GM19023 (cell line): ENCODE results near the gene CLIP2.
"Not testable (repeated sequence)": the region's sequence is repeated elsewhere in the genome, so short reads cannot be mapped to it uniquely, and the experiment has no call there.

Source experiments
- ATAC-seq: cut with Tn5 transposase; IDR thresholded peaks from one replicate; pipeline ENCODE4 v1.9.1; 2021; ENCODE audit warnings: mild to moderate bottlenecking, moderate library complexity; ENCODE audit not compliant: unreplicated experiment

The CLIP2 gene

GRCh38 chr7:74401137-74401859 is 112.1 kb downstream of the CLIP2 start:
- ATAC-seq, result no peak

- not testable (repeated sequence) for ATAC-seq
Observed at GRCh38 chr7:74402668-74403067, 113.5 kb downstream of the CLIP2 start.

- ATAC-seq, result no peak
Observed at GRCh38 chr7:74403521-74404387, 114.5 kb downstream of the CLIP2 start.

GRCh38 chr7:74404388-74404700 is 115.1 kb downstream of the CLIP2 start:
- no peak for ATAC-seq

DNA sequence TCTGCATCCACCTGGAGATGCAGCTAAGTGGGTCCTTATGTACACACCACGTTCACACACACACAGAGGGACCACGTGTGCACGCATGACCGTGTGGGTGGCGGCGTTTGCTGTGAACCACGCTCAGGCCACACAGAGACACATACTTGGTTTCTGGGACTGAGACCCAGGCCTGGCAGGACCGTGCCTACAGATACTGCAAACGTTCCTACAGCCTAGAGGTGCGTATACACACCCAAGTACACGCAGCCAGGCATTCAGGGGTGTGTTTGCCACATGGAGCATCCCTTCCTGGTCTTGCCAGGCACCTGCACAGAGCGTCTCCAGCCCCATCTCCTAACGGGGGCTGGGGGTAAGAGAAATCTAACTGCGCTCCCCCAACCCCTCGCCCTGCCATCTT is 115.5 kb downstream of the CLIP2 start:
- ATAC-seq, result no peak

GRCh38 chr7:74405191-74405898 is 116.1 kb downstream of the CLIP2 start:
- ATAC-seq, result no peak

- no peak for ATAC-seq
Observed at GRCh38 chr7:74405899-74406512, 116.8 kb downstream of the CLIP2 start.

GRCh38 chr7:74407958-74408357 is 118.8 kb downstream of the CLIP2 start:
- ATAC-seq, result no peak

DNA sequence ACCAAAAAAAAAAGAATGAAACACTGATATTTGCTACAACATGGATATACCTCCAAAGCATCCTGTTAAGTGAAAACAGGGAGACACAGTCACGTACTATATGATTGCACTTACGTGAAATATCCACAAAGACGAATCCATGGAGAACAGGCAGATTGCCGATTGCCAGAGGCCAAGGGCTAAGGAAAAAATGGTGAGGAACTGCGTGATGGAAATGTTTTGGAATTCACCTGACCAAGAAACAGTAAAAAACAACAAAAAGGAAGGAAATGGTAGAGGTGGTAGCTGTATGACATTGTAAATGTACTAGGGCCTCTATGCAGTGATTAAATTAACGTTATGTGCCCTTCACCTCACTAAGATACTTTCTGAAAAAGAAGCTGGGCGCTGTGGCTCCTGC is 120.4 kb downstream of the CLIP2 start:
- no peak for ATAC-seq

DNA sequence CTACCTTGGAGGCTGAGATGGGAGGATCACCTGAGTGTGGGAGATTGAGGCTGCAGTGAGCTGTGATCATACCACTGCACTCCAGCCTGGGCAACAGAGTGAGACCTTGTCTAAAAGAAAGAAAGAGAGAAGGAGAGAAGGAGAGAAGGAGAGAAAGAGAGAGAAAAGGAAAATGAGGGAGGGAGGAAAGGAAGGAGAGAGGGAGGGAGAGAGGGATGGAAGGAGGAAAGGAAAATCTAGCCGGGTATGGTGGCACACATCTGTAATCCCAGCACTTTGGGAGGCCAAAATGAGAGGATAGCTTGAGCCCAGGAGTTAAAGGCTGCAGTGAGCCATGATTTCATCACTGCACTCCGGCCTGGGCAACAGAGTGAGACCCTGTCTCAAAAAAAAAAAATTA is 121.6 kb downstream of the CLIP2 start:
- no peak for ATAC-seq

DNA sequence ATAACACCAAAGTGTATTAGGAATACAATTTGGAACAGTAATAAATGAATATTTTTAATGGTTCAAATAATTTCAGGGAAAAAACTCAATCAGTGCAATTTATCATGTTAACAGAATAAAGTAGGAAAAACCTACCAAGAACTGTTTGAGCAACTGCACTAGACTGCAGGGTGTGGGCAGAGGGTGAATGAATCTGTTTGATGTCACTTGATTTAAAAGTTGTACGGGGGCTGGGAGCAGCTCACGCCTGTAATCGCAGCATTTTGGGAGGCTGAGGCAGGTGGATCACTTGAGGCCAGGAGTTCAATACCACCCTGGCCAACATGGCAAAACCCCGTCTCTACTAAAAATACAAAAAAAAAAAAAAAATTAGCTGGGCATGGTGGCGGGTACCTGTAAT is 122.4 kb downstream of the CLIP2 start:
- not testable (repeated sequence) for ATAC-seq

DNA sequence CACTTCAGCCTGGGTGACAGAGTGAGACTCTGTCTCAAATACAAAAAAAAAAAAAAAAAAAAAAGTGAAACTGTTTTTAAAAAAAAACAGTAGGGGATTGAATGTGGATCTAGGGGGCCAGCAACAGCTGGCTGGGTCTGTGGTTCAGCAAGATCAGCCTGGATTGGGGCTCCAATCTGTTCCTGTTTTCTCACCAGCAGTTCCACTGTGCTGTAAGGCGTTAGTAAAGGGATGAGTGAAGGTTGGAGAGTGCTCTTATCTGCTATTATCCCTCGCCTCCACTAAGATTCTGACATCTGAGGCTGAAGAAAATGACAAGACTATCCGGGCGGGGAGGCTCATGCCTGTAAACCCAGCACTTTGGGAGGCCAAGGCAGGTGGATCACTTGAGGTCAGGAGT is 122.8 kb downstream of the CLIP2 start:
- ATAC-seq, result no peak

- ATAC-seq, result no peak
Observed at GRCh38 chr7:74412603-74413002, 123.4 kb downstream of the CLIP2 start.

DNA sequence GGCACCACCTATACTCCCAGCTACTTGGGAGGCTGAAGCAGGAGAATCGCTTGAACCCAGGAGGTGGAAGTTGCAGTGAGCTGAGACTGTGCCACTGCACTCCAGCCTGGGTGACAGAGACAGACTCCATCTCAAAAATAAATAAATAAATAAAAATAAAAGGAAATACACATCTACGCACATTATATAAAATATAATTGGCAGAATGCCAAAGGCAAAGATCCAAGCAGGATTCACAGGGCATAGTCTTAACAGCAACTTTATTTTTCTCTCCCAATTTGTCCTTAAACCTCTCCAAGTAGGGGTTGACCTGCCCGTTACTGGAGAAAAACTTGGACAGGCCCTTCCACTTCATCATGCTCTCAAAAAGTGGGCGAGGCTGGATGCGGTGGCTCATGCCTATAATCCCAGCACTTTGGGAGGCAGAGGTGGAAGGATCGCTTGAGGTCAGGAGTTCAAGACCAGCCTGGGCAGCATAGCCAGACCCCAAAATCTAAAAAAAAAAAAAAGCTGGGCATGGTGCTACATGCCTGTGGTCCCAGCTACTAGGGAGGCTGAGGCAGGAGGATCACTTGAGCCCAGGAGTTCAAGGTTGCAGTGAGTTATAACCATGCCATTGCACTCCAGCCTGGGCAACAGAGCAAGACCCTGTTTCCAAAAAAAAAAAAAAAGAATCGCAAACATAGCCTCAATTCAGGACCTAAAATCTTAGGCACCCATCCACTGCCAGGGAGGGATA is 125.6 kb downstream of the CLIP2 start:
- not testable (repeated sequence) for ATAC-seq

- no peak for ATAC-seq
Observed at GRCh38 chr7:74417419-74417971, 128.3 kb downstream of the CLIP2 start.

DNA sequence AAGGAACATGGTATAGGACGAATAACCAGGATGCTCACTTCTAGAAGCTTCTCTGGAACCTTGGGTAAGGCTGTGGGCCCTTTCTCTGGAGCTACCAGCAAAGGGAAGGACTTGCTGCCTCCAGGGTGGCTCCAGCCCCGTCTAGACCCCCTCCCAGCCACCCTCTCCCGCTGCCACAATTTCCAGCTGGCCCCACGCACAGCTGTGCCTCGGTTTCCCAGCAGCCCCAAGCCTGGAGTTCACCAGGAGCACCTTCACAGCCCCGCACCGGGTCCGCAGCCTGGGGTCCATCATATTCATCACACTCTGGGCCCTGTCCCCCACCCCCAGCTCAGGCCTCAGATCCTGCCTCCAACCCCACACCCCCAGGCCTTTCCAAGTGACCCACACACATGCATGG is 128.9 kb downstream of the CLIP2 start:
- no peak for ATAC-seq

- no peak for ATAC-seq
Observed at GRCh38 chr7:74418538-74418937, 129.3 kb downstream of the CLIP2 start.

- not testable (repeated sequence) for ATAC-seq
Observed at GRCh38 chr7:74419232-74419631, 130.0 kb downstream of the CLIP2 start.

DNA sequence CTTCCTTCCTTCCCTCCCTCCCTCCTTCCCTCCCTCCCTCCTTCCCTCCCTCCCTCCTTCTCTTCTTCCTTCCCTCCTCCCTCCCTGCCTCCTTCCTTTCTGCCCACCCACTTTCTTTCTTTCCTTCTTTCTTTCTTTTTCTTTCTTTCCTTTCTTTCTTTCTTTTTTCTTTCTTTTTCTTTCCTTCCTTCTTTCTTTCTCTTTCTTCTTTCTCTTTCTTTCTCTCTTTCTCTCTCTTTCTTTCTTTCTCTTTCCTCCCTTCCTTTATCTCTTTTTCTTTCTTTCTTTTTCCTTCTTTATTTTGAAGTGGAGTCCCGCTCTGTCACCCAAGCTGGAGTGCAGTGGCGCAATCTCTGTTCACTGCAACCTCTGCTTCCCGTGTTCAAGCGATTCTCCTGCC is 130.8 kb downstream of the CLIP2 start:
- ATAC-seq, result no peak

DNA sequence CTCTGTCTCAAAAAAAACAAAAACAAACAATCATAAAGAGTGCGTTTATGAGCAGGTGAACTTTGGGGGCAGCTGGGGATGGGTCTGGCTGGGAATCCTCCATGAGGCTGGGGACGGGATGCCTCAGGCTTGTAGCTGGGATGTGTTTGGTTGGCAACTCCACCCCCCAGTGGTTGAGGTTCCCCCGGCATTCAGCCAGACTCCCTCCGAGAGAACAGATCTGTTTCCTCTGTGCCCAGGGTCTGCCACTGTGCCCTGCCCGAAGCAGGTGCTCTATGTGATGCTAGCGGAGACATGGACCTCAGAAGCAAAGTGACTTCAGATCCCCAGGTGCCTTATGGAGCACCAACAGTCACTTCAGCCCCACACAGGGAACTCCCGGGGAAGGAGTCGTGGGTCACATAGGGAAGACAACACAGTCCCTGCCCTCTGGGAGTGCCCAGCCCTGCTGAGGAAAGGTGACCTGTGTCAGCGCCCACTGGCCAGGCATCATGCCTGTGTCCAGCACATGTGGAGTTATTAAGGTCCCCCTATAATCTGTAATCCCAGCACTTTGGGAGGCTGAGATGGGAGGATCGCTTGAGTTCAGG is 135.2 kb downstream of the CLIP2 start:
- ATAC-seq, result no peak
